Endothelial cell of umbilical vein (primary cell): Measurements from ENCODE around the gene IKZF3. TPM values are rescaled to one million over a fixed set of nuclear protein-coding genes. Genes with fewer than 3 reads are reported as not detected.
"Not testable (repeated sequence)": the region's sequence is repeated elsewhere in the genome, so short reads cannot be mapped to it uniquely, and the experiment has no call there.

Experiments used
- BruUV-seq: library from RNA; stranded (reverse); fragments of 400-500 nt; replicated peaks from 2 replicates; lab custom pipeline; 2021; lab: Mats Ljungman, UMichigan
- CTCF ChIA-PET: fragments of 300-600, 350-600 bp; sonication (Branson Sonifier 250); formaldehyde crosslinking; loops from one replicate; lab custom pipeline; 2021; ENCODE audit warnings: antibody characterized with exemption, inconsistent platforms; lab: Charles Lee
- POLR2A ChIA-PET: fragments of 300-600, 350-600 bp; sonication (Branson Sonifier 250); formaldehyde crosslinking; loops from one replicate; lab custom pipeline; 2021; ENCODE audit warnings: antibody characterized with exemption, inconsistent platforms; lab: Charles Lee
- DNase-seq: peaks from one replicate; pipeline ENCODE4 v3.0.0-alpha.2; 2011; ENCODE audit warnings: low read depth, low spot score
- FAIRE-seq: peaks from 2 replicates; lab custom pipeline; 2011; peaks lifted over from hg19 to GRCh38; lab: Jason Lieb, UNC
- H2AFZ ChIP-seq: 2 replicates; pipeline ENCODE4 v1.6.0; 2012; ENCODE audit warnings: low read depth, low read length, control low read depth, inconsistent platforms
- H3K27ac ChIP-seq: 2 replicates; pipeline ENCODE4 v1.5.1; 2011; ENCODE audit warnings: low read depth, mild to moderate bottlenecking, control low read depth, low read length, moderate library complexity; ENCODE audit not compliant: insufficient read depth
- H3K27me3 ChIP-seq, 2 experiments: 2 replicates each; pipeline versions ENCODE4 v1.6.0 to v1.6.1; 2011; ENCODE audit warnings: low read length in 2 of 2, mixed read lengths in 1 of 2; ENCODE audit not compliant: control insufficient read depth in 2 of 2, insufficient read depth in 2 of 2
- H3K36me3 ChIP-seq, 2 experiments: 2 replicates in 1 of 2; 3 replicates in 1 of 2; pipeline ENCODE4 v1.5.1; 2011; ENCODE audit warnings: low read length in 2 of 2, mild to moderate bottlenecking in 1 of 2, moderate library complexity in 1 of 2; ENCODE audit not compliant: control insufficient read depth in 2 of 2, insufficient read depth in 2 of 2; ENCODE audit errors: extremely low read depth in 1 of 2
- H3K4me1 ChIP-seq: 3 replicates; pipeline ENCODE4 v1.5.1; 2011; ENCODE audit warnings: mild to moderate bottlenecking, low read length; ENCODE audit not compliant: control insufficient read depth, insufficient read depth; ENCODE audit errors: extremely low read depth
- H3K4me2 ChIP-seq: 2 replicates; pipeline ENCODE4 v1.6.1; 2011; ENCODE audit warnings: low read length, control low read depth, mixed read lengths; ENCODE audit not compliant: insufficient read depth
- H3K4me3 ChIP-seq, 3 experiments: fragments of 200-600 bp in 1 of 3; sonication (generic), shearing (Covaris generic) in 1 of 3; replicated peaks in 1 of 3; 2 replicates each; pipeline ENCODE4 v1.5.1; 2011 to 2016; ENCODE audit warnings: control low read depth in 3 of 3, low read length in 3 of 3, mild to moderate bottlenecking in 2 of 3, inconsistent platforms in 1 of 3, low read depth in 1 of 3, moderate library complexity in 1 of 3; ENCODE audit not compliant: insufficient read depth in 1 of 3
- H3K79me2 ChIP-seq: 2 replicates; pipeline ENCODE4 v1.6.0; 2012; ENCODE audit warnings: low read length, inconsistent platforms; ENCODE audit not compliant: control insufficient read depth, insufficient read depth
- H3K9ac ChIP-seq: replicated peaks from 2 replicates; pipeline ENCODE3; 2011; ENCODE audit warnings: low read length, control low read depth; ENCODE audit not compliant: insufficient read depth; ENCODE audit errors: extremely low read depth
- H3K9me1 ChIP-seq: replicated peaks from 3 replicates; pipeline ENCODE4 v1.6.0; 2011; ENCODE audit warnings: mild to moderate bottlenecking, low read length; ENCODE audit not compliant: control insufficient read depth, insufficient read depth; ENCODE audit errors: extremely low read depth
- H3K9me3 ChIP-seq: replicated peaks from 2 replicates; pipeline ENCODE4 v1.5.1; 2012; ENCODE audit warnings: low read length, inconsistent platforms; ENCODE audit not compliant: control insufficient read depth, insufficient read depth
- H4K20me1 ChIP-seq: replicated peaks from 2 replicates; pipeline ENCODE3; 2011; ENCODE audit warnings: mild to moderate bottlenecking, low read length; ENCODE audit not compliant: control insufficient read depth, insufficient read depth; ENCODE audit errors: extremely low read depth
- CTCF ChIP-seq, 2 donors: IDR thresholded peaks; 1 replicate in 1 of 2; 2 replicates in 1 of 2; pipeline ENCODE4 v1.5.1; 2011; ENCODE audit warnings: low read length in 2 of 2, mild to moderate bottlenecking in 2 of 2, moderate library complexity in 2 of 2, control low read depth in 1 of 2, inconsistent platforms in 1 of 2, low read depth in 1 of 2; ENCODE audit not compliant: insufficient read depth in 1 of 2; ENCODE audit errors: extremely low read depth in 1 of 2
- EZH2 ChIP-seq: IDR thresholded peaks from 2 replicates; pipeline ENCODE4 v1.6.1; 2012; ENCODE audit warnings: borderline replicate concordance, low read depth, mild to moderate bottlenecking, moderate library complexity, low read length, inconsistent platforms; ENCODE audit not compliant: severe bottlenecking
- FOS ChIP-seq: IDR thresholded peaks from 2 replicates; pipeline ENCODE4 v1.6.1; 2011; ENCODE audit warnings: mild to moderate bottlenecking, low read length, moderate library complexity, borderline replicate concordance; ENCODE audit not compliant: insufficient read depth
- GATA2 ChIP-seq: IDR thresholded peaks from 2 replicates; pipeline ENCODE4 v1.7.0; 2011; ENCODE audit warnings: low read depth, mild to moderate bottlenecking, moderate library complexity, mixed read lengths, low read length; ENCODE audit not compliant: insufficient read length, insufficient read depth
- JUN ChIP-seq: IDR thresholded peaks from 2 replicates; pipeline ENCODE4 v1.6.1; 2011; ENCODE audit warnings: borderline replicate concordance, low read depth; ENCODE audit not compliant: insufficient read length, insufficient read depth
- MAX ChIP-seq: IDR thresholded peaks from 2 replicates; pipeline ENCODE4 v1.6.1; 2011; ENCODE audit not compliant: insufficient read depth, insufficient read length
- MYC ChIP-seq: IDR thresholded peaks from one replicate; pipeline ENCODE4 v1.6.1; 2011; ENCODE audit warnings: mild to moderate bottlenecking, low read depth, low read length
- POLR2A ChIP-seq: IDR thresholded peaks from 2 replicates; pipeline ENCODE4 v1.6.1; 2012; ENCODE audit warnings: low read depth, mild to moderate bottlenecking, control low read depth, low read length
- POLR2AphosphoS5 ChIP-seq: IDR thresholded peaks from 2 replicates; pipeline ENCODE4 v1.6.1; 2012; ENCODE audit warnings: low read depth, mild to moderate bottlenecking, control low read depth, low read length, moderate library complexity; ENCODE audit not compliant: insufficient read depth
- dilution Hi-C: fragments of 300-500 bp; cut with MboI; formaldehyde crosslinking; loops from one replicate; pipeline ENCODE4 v1.15.0; 2019; ENCODE audit warnings: low sequenced_read_pairs; ENCODE audit not compliant: extremely low pct_ligation_motif_present
- intact Hi-C: fragments of 100-400 bp; cut with micrococcal nuclease; formaldehyde crosslinking; loops from one replicate; pipeline ENCODE4 v1.10.0; 2022
- polyA plus RNA-seq, 4 experiments: library from polyadenylated mRNA; depleted of rRNA in 3 of 4; stranded (reverse) in 3 of 4; unstranded in 1 of 4; fragments of >200 nt; gene quantifications; 2 replicates each; pipeline versions ENCODE4 v1.2.1 to v1.2.3, GENCODE V29; 2011 to 2012; ENCODE audit warnings: missing spikeins in 1 of 4
- total RNA-seq: library from RNA; stranded (reverse); gene quantifications from 2 replicates; pipeline ENCODE4 v1.2.3, GENCODE V29; 2021

The IKZF3 gene
- total and polyA plus RNA-seq, 2 donors (not counting 3 experiments of a cell fraction or from before 2014, with no cell fraction given): not detected

GRCh38 chr17:39711851-39712250, 152.3 kb downstream of the IKZF3 start:
- TF ChIP-seq MAX (no peak), FOS (no peak), GATA2 (no peak), EZH2 (no peak), JUN (no peak), POLR2AphosphoS5 (no peak), MYC (no peak), POLR2A (no peak), CTCF (IDR thresholded peaks at IDR 0.05; ENCODE audit: extremely low read depth in 1 of 2, insufficient read depth in 1 of 2, low read depth in 1 of 2, low read length in 2 of 2) (no peak)
- dilution Hi-C loops: no loop called here
- no peaks in the 10 kb centered on the region for H3K79me2 ChIP-seq
- no peaks in the 10 kb centered on the region for H3K27me3 ChIP-seq
- no peak overlapping the region for H2AFZ ChIP-seq
- no peaks in the 10 kb centered on the region for H3K9me1 ChIP-seq
- peaks cover 12% of the 10 kb centered on the region for H3K4me1 ChIP-seq
- BruUV-seq: no TSS peak
- ChIA-PET CTCF (no interaction called here), POLR2A (no interaction called here)
- FAIRE-seq (no peak), DNase-seq (no peak)
- H3K9me3 ChIP-seq: no peaks in the 10 kb centered on the region
- H4K20me1 ChIP-seq: no peaks in the 10 kb centered on the region
- no peak overlapping the region for H3K4me3 ChIP-seq
- H3K27ac ChIP-seq: no peak overlapping the region
- intact Hi-C loops: no loop called here
- peaks cover 0 to 6% of the 10 kb centered on the region in 2 experiments for H3K36me3 ChIP-seq
- no peak overlapping the region for H3K4me2 ChIP-seq
- H3K9ac ChIP-seq: no peak overlapping the region

- H4K20me1 ChIP-seq, H3K79me2 ChIP-seq, FAIRE-seq, H3K4me3 ChIP-seq, dilution Hi-C loops, H3K4me2 ChIP-seq, DNase-seq, BruUV-seq, POLR2A ChIA-PET, H3K9ac ChIP-seq, H3K4me1 ChIP-seq, H3K9me3 ChIP-seq, H3K36me3 ChIP-seq, H3K27ac ChIP-seq, H3K9me1 ChIP-seq, H3K27me3 ChIP-seq, H2AFZ ChIP-seq, intact Hi-C loops: not testable (repeated sequence)
- CTCF ChIA-PET: interaction anchor here (1.0 to 1.4 kb wide), 4 partner anchors 19 to 91 kb away, joined by 3 to 5 read pairs (median 3); partner anchors contain the start of gene MIEN1
These were observed 153.0 kb downstream of the IKZF3 start for GRCh38 chr17:39711071-39711470.
